GM21737 (cell line): Measurements from ENCODE around the gene PHC1.
"Not testable (repeated sequence)": the region's sequence is repeated elsewhere in the genome, so short reads cannot be mapped to it uniquely, and the experiment has no call there.

Experiments used
- ATAC-seq: cut with Tn5 transposase; IDR thresholded peaks from one replicate; pipeline ENCODE4 v1.9.1; 2021; ENCODE audit warnings: mild to moderate bottlenecking, moderate library complexity; ENCODE audit not compliant: unreplicated experiment

The PHC1 gene

GRCh38 chr12:8909752-8910151, 4.6 kb upstream of the PHC1 start:
- ATAC-seq = no peak

- no peak for ATAC-seq
Measured at GRCh38 chr12:8911606-8912268, 2.6 kb upstream of the PHC1 start.

GRCh38 chr12:8912914-8913313, 1.4 kb upstream of the PHC1 start:
- ATAC-seq = no peak

DNA sequence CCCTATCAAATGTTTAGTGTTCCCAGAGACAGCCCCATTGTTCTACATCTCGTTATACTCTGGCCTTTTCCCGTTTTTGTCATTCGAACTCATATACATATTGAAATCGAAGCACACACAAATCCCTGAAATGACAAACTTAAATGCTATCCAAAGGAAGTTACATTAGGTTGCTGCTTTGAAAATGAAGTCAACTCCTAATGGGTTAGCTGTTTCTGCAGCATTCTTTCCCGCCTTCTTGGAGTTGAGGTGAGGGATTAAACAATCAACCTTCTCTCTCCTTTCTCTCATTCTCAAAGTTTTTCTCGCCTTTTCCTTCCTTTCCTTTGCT, 642 bp upstream of the PHC1 start:
- no peak for ATAC-seq

DNA sequence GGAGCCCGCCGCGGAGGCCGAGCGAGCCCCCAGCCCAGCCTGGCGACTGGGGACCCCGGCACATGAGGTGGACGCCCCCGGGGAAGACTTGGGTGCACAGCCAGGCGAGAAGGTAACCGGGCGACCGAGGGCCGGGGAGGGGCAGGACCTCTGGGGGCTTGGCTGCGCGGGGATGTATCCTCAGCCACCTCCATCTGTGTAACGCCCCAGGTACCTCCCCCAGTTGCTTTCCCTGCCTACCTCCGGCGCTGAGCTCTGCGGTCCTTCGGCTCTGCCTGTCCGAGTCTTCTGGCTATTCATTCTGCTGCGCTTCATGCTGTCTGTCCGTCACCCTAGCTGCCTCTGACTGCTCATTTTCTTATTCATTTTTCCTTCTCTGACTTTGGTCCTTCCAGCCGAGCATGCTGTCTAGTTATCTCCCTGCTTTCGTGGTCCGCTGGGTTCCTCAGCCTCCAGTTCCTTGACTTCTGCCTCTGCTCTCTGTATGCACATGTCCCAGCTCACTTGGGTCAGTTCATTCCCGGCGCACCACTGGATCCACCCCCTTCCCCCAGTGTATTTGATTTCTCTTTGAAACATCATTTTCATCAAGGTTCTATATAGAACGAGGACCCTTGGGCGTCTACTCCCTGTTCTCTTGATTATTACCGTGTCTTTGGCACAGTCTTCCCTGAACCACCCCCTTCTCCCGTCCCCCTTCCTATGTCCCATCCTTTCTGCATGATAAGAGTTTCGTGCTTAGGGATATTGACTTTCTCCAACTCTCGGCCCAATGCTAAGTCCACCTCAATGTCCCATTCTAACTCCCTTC, 612 bp downstream of the PHC1 start:
- peak; percentile 36 for ATAC-seq

DNA sequence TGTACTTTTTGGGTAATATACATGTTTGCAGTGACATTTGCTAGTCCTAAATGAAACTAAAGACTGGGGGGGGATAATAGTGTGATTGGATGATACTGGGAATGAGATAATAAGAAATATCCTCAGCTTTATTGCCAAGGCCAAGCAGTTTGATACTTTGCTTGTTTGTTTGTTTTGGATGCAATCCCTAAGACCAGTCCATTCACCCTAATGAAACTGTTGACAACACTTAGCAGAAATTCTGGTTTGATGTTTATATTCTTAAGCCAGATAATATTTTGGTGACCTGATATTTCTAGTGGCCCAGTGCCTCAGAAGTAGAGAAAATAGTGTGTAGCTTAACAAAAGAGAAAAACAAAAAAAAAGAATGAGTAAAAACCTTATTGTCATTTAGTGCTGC, 1.8 kb downstream of the PHC1 start:
- ATAC-seq = no peak

DNA sequence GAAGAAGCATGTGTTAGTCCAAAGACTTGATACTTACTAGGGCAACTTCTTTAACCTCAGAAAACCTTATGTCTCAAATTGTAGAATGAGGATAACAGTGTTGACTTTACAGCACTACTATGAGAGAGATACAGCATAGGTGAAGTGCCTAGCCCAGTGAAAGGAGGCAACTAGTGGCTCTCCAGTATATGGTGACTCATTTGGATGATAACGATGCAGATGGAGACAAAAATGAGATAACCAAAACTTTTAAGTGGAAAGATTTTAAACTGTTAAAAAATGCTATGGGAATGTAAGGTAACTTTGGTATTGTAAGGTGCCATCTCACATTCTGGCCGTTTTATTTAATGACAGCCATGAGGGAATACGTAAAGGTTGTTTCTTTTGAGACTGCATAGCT, 2.7 kb downstream of the PHC1 start:
- ATAC-seq = no peak

DNA sequence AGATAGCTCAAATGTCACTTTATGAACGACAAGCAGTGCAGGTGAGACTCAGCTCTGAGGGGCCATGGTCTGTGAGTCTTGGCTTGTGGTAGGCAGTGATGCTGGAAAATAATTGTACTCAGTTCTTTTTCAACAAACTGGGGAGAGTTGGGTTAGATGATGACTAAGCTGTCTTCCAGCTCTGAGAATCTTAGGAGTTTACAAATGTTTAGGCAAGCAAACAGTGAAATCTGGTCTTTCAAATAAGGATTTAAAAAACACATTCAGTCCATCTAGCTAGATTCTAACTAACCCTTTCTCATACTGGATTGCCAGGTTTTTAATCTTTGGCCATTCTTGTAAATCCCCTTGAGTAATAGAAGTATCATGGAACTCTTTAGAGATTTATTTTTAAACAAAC, 3.4 kb downstream of the PHC1 start:
- no peak for ATAC-seq

GRCh38 chr12:8919643-8920042, 5.3 kb downstream of the PHC1 start:
- not testable (repeated sequence) for ATAC-seq

DNA sequence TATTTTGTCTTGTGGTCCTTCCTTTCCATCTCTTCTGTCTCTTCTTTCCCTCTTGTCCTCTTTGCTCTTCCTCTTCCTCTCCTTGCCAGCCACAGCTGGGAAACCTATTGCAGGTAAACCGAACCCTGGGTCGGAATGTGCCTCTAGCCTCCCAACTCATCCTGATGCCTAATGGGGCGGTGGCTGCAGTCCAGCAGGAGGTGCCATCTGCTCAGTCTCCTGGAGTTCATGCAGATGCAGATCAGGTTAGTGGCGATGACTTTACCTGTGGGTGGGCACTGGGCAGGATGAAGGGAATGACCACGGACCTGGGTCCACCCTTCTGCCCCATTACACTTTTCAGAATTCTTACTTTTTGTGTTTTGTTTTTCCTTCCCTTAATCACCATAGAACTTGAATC, 8.2 kb downstream of the PHC1 start:
- ATAC-seq = no peak

DNA sequence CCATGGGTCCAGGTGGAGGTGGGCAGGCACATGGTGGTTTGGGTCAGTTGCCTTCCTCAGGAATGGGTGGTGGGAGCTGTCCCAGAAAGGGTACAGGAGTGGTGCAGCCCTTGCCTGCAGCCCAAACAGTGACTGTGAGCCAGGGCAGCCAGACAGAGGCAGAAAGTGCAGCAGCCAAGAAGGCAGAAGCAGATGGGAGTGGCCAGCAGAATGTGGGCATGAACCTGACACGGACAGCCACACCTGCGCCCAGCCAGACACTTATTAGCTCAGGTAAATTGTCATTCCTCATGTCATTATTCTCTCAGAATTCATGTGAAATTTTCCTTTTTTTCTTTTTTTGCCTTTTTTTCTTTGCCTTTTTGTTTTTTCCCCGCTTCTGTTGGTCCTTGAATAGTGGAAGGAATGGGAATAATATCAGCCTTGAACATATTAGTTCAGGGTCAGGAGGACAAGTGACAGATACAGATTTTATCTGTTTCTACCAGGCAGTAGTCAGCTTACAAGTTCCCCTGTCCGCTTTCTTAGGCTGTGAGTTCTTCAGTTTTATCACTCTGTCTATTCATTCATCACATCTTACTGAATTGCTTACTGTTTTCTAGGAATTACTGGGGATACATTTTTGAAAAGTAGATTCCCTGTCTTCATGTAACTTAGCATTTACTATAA, 16.5 kb downstream of the PHC1 start:
- ATAC-seq = not testable (repeated sequence)

- ATAC-seq = not testable (repeated sequence)
Measured at GRCh38 chr12:8932464-8932863, 18.2 kb downstream of the PHC1 start.

- ATAC-seq = not testable (repeated sequence)
Measured at GRCh38 chr12:8934080-8934479, 19.8 kb downstream of the PHC1 start.

GRCh38 chr12:8936735-8937134, 22.4 kb downstream of the PHC1 start:
- no peak for ATAC-seq

DNA sequence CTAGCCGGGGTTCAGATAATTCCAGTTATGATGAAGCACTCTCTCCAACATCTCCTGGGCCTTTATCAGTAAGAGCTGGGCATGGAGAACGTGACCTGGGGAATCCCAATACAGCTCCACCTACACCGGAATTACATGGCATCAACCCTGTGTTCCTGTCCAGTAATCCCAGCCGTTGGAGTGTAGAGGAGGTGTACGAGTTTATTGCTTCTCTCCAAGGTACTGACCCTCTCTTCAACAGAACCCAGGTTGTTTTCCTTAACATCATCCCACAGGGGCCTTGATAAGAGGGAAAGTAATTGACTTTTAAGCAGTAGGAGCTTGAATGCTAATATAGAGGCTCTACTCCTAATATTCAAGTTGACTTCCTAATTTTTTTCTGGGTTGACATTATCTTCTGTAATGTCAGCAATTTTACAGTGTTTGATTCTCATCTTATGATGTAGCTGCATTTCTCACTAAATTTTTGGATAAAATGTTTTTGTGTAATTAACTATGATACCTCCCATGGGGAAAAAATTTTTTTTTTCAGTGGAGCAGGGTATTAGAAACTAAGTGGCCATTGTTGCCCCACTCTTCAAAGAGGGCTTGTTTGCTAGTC, 23.6 kb downstream of the PHC1 start:
- not testable (repeated sequence) for ATAC-seq

DNA sequence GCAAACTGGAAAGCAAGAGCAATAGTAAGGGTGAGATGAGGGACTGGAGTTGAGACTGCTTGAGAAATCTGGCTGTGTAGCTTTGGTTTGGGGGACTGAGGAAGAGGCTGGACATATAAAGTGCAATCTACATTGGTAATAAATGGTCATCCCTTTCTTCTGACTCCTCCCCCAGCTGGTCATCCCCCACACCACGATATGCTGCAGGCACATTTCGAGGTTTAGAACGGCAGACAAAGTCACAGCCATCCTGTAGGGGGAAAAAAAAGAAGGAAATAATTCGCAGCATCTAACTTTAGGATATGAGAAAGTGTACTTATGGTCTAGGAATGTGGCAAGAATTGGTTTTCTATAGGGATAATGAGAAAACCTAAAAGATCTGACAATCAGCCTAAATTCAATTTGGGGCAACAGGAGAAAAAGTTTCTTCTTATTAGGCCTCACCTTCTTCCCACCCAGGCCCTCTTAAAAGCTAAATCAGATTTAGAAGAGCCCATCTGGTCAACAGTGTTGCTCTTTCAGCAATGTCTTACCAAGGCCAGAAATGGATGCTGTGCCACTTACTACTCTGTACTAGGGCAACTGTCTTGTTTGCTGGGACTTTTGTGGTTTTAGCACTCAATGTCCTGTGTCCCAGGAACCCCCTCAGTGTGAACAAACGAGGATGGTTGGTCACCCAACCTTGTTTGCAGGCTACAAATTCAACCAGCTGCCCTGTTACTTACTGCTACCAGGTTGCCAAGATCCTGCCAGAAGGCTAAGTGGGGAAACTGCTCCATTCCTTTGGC, 27.6 kb downstream of the PHC1 start:
- ATAC-seq = no peak

GRCh38 chr12:8943565-8944186, 29.4 kb downstream of the PHC1 start:
- no peak for ATAC-seq

- ATAC-seq = no peak
Measured at GRCh38 chr12:8946733-8947132, 32.4 kb downstream of the PHC1 start.

- no peak for ATAC-seq
Measured at GRCh38 chr12:8947737-8948136, 33.4 kb downstream of the PHC1 start.

DNA sequence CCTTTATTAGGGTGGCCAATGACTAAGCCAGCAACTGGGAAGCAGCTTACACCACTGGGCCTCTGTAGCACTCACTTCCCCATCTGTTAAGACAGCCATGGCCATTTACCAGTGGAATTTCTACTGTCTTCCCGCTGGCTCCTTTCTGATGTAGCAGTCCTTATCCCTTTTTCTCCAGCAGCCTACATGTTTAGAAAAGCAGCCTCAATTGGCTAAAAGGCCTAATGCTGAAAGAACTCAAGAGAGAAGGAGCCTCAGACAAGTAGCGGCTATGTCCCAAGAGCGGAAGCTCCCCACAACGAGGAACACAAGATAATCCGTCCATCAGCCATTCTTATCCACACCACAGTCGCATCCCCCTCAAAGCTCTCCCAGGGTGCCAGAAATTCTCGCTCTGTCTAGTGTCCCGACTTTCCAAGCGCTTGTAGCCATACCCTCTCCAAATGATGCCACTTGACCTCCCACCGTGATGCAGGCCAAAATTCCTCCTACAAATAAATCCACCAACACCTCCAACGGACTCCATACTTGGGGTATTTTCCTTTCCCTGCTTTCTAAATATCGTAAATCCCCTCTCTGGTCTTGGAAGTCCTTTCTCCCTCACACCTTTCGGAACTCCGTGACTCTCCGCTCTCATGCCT, 34.5 kb downstream of the PHC1 start:
- ATAC-seq = no peak
